Mesothelial cell of epicardium (in vitro differentiated cells): ENCODE measurements around the gene FBXW7. TPM values are rescaled to one million over a fixed set of nuclear protein-coding genes. Genes with fewer than 3 reads are reported as not detected.

Experiments used
- DNase-seq, 2 experiments: peaks; one replicate each; pipeline ENCODE4 v3.0.0; 2021; ENCODE audit warnings: low spot score in 2 of 2; ENCODE audit not compliant: unreplicated experiment in 2 of 2
- H3K27ac Mint-ChIP-seq: 2 replicates; pipeline ENCODE4 v1.8.0; 2021; ENCODE audit warnings: mixed read lengths
- H3K27me3 Mint-ChIP-seq: 2 replicates; pipeline ENCODE4 v1.8.0; 2021; ENCODE audit warnings: low read depth, mixed read lengths
- H3K36me3 Mint-ChIP-seq: 2 replicates; pipeline ENCODE4 v1.8.0; 2021; ENCODE audit warnings: mixed read lengths
- H3K4me1 Mint-ChIP-seq: 2 replicates; pipeline ENCODE4 v1.8.0; 2021; ENCODE audit warnings: mixed read lengths
- H3K4me3 Mint-ChIP-seq: 2 replicates; pipeline ENCODE4 v1.8.0; 2021; ENCODE audit warnings: mild to moderate bottlenecking, moderate library complexity, mixed read lengths
- H3K9me3 Mint-ChIP-seq: 2 replicates; pipeline ENCODE4 v1.8.0; 2021; ENCODE audit warnings: mixed read lengths
- CTCF ChIP-seq: fragments of 200-600 bp; sonication (generic); IDR thresholded peaks from one replicate; pipeline ENCODE4 v1.5.0; 2021; ENCODE audit warnings: antibody characterized with exemption; ENCODE audit not compliant: unreplicated experiment
- total RNA-seq: library from RNA; stranded (reverse); gene quantifications from 3 replicates; pipeline ENCODE4 v1.2.1, GENCODE V29; 2021

Gene FBXW7
- total RNA-seq, 1 donor from 2014 or later: 46.4 TPM

- Mint-ChIP-seq H3K27me3 (no peaks in the 10 kb centered on the region), H3K27ac (peak overlapping the region; percentile 99), H3K4me3 (peak overlapping the region; percentile 95), H3K36me3 (peaks cover 11% of the 10 kb centered on the region), H3K4me1 (peaks cover 41% of the 10 kb centered on the region), H3K9me3 (no peaks in the 10 kb centered on the region)
- TF ChIP-seq CTCF: no peak
- DNase-seq: no peak
Observed at GRCh38 chr4:152535360-152535902, 461 bp downstream of the FBXW7 start.

DNA sequence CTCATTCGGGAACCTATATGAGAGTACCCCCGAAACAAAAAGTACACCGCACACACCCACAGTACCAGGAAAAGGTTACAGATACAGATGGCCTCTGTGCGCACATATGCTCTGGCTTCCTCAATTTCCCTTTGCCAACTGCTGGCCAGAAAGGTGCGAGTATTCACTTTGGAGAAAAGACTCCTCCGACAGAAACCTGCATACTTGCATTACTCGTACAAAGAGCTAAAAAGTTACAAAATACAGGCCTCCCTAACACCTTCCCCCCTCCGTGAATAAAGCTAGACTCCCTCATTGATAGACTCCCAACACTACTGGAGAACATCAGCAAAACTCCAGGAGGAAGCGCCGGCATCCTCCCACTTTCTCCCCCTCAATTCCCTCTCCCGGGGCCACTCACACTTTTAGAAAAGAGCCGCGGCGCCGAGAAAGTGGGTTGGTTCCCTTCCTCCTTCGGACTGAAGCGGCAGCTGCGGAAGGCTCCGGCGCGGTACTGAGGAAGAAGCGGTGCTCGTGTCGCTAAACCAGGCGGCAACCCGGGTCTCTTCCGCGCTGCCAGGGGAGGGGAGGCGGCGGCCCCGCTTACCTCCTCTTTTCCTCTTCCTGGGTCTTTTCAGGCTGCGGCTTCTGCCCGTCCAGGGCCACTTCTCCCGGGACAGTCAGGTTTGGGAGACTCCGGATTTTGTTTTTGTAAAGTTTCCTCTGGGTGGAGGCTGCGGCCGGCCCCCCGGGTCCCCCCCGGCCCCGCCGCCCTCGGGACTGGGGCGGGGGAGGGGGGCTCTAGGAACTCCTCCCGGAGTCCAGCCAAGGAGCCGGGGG is 1.1 kb downstream of the FBXW7 start:
- no peak for TF ChIP-seq CTCF
- H3K27ac Mint-ChIP-seq: peak overlapping the region; percentile 81
- H3K9me3 Mint-ChIP-seq: no peaks in the 10 kb centered on the region
- peak overlapping the region; percentile 93 for H3K4me3 Mint-ChIP-seq
- H3K27me3 Mint-ChIP-seq: no peaks in the 10 kb centered on the region
- H3K4me1 Mint-ChIP-seq: peaks cover 41% of the 10 kb centered on the region
- peaks cover 7% of the 10 kb centered on the region for H3K36me3 Mint-ChIP-seq
- DNase-seq: peak in 1 of 2 experiments; percentile 46

GRCh38 chr4:152531479-152531878 is 4.4 kb downstream of the FBXW7 start:
- Mint-ChIP-seq H3K4me1 (peaks cover 22% of the 10 kb centered on the region), H3K4me3 (no peak overlapping the region), H3K36me3 (no peaks in the 10 kb centered on the region), H3K27me3 (no peaks in the 10 kb centered on the region), H3K27ac (no peak overlapping the region), H3K9me3 (no peaks in the 10 kb centered on the region)
- DNase-seq: no peak
- no peak for TF ChIP-seq CTCF

DNA sequence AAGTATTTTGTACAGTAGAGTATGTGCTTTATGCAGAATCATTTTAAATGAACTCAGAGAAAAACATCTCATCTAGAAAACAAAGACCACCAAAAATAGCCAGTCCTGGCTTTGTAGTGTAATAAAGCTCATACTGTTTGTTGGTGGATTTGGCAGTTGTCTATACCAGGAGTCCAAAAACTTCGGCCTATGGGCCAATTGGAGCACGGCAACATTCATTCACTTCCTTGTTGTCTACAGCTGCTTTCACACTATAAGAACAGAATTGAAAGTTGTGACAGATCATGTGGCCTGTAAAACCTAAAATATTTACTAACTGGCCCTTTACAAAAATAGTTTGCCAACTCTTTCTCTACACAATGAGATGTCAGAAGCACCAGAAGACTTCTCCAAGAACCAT is 5.3 kb downstream of the FBXW7 start:
- H3K27me3 Mint-ChIP-seq: no peaks in the 10 kb centered on the region
- H3K36me3 Mint-ChIP-seq: no peaks in the 10 kb centered on the region
- peaks cover 21% of the 10 kb centered on the region for H3K4me1 Mint-ChIP-seq
- H3K4me3 Mint-ChIP-seq: no peak overlapping the region
- no peaks in the 10 kb centered on the region for H3K9me3 Mint-ChIP-seq
- no peak for DNase-seq
- no peak overlapping the region for H3K27ac Mint-ChIP-seq
- no peak for TF ChIP-seq CTCF

GRCh38 chr4:152529880-152530279 is 6.0 kb downstream of the FBXW7 start:
- H3K27me3 Mint-ChIP-seq: no peaks in the 10 kb centered on the region
- H3K4me3 Mint-ChIP-seq: no peak overlapping the region
- no peaks in the 10 kb centered on the region for H3K9me3 Mint-ChIP-seq
- peaks cover 20% of the 10 kb centered on the region for H3K4me1 Mint-ChIP-seq
- no peaks in the 10 kb centered on the region for H3K36me3 Mint-ChIP-seq
- no peak for DNase-seq
- no peak for TF ChIP-seq CTCF
- no peak overlapping the region for H3K27ac Mint-ChIP-seq
